DND-41 (cell line): Measurements from ENCODE around the gene SLC29A4.
"Not testable (repeated sequence)": the region's sequence is repeated elsewhere in the genome, so short reads cannot be mapped to it uniquely, and the experiment has no call there.

ENCODE experiments used
- ATAC-seq: fragments of 200-7000 bp; cut with Tn5 transposase; 3 replicates; pipeline ENCODE4 v1.9.1; 2021; ENCODE audit warnings: low read depth; ENCODE audit not compliant: insufficient read depth
- DNase-seq: peaks from one replicate; pipeline ENCODE4 v3.0.0-alpha.2; 2020
- H2AFZ ChIP-seq: 2 replicates; pipeline ENCODE4 v1.6.0; 2012; ENCODE audit warnings: low read depth, low read length
- H3K27ac ChIP-seq: 2 replicates; pipeline ENCODE4 v1.5.1; 2012; ENCODE audit warnings: low read length, inconsistent platforms
- H3K27me3 ChIP-seq: fragments of 200-600 bp; sonication (generic); 2 replicates; pipeline ENCODE4 v1.6.0; 2012; ENCODE audit warnings: low read length, mild to moderate bottlenecking, inconsistent platforms; ENCODE audit not compliant: insufficient read depth, poor library complexity
- H3K36me3 ChIP-seq: 2 replicates; pipeline ENCODE4 v1.5.1; 2012; ENCODE audit warnings: low read length, inconsistent platforms; ENCODE audit not compliant: insufficient read depth
- H3K4me1 ChIP-seq: 2 replicates; pipeline ENCODE4 v1.5.1; 2012; ENCODE audit warnings: mild to moderate bottlenecking, low read length; ENCODE audit not compliant: insufficient read depth
- H3K4me2 ChIP-seq: 2 replicates; pipeline ENCODE4 v1.6.0; 2012; ENCODE audit warnings: mild to moderate bottlenecking, moderate library complexity, low read length, inconsistent platforms; ENCODE audit not compliant: insufficient read depth
- H3K4me3 ChIP-seq, 2 experiments: fragments of 200-600 bp in 1 of 2; shearing (Covaris generic) in 1 of 2; 2 replicates each; pipeline ENCODE4 v1.5.1; 2012 to 2016; ENCODE audit warnings: inconsistent platforms in 2 of 2, low read length in 2 of 2, mild to moderate bottlenecking in 2 of 2, low read depth in 1 of 2, moderate library complexity in 1 of 2
- H3K79me2 ChIP-seq: 2 replicates; pipeline ENCODE4 v1.6.0; 2012; ENCODE audit warnings: low read length, inconsistent platforms; ENCODE audit not compliant: insufficient read depth
- H3K9ac ChIP-seq: 2 replicates; pipeline ENCODE4 v1.6.0; 2012; ENCODE audit warnings: low read depth, mild to moderate bottlenecking, inconsistent platforms, low read length, moderate library complexity
- H3K9me3 ChIP-seq: 2 replicates; pipeline ENCODE4 v1.5.1; 2012; ENCODE audit warnings: low read length, moderate library complexity, mild to moderate bottlenecking, inconsistent platforms; ENCODE audit not compliant: insufficient read depth, severe bottlenecking
- H4K20me1 ChIP-seq: 2 replicates; pipeline ENCODE4 v1.6.0; 2012; ENCODE audit warnings: low read length; ENCODE audit not compliant: insufficient read depth
- EZH2 ChIP-seq: IDR thresholded peaks from 3 replicates; pipeline ENCODE4 v1.6.1; 2012; ENCODE audit warnings: borderline replicate concordance, low read depth, mild to moderate bottlenecking, moderate library complexity, low read length, inconsistent platforms; ENCODE audit not compliant: severe bottlenecking
- TF ChIP-seq, protein P1 (sequence below): IDR thresholded peaks from 2 replicates; pipeline ENCODE4 v1.5.1; 2012; ENCODE audit warnings: borderline replicate concordance, low read length, moderate library complexity, mild to moderate bottlenecking; ENCODE audit not compliant: poor library complexity, severe bottlenecking; ENCODE audit errors: extremely low read depth

The SLC29A4 gene

DNA sequence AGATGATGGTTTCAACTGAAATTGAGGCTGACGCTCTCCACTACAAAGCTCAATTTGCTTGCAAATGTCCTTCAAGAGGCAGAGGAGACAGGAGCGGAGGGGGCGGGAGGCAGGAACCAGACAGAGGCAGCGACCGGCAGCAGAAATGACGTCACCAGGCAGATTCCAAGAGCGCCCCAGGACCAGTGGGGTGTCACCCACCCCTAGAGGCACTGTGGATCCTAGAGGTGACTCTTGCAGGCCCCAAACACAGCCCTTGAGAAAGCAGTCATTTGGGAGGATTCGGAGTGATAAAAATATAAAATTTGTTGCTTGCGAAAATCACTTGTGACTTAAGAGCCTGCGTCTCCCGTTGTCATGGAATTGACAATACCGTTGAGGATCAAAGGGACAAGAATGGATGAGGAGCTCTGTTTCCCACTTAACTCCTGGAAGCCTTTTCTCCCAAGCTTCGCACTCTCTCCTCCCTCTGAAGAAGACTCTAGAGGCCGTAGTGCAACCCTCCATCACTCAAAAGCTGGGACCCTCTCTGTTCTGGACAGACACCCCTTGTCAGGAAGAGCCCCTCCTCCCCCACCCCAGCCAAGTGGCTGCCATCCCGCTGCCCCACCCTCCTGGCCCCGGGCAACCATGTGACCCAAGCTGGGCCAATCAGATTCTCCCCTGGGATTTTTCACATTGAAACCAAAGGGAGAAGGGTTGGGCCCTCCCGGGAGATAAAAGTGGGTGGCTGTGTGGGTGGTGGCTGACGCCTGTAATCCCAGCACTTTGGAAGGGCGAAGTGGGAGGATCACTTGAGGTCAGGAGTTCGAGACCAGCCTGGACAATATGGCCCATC, 16.3 kb upstream of the SLC29A4 start:
- DNase-seq (no peak), ATAC-seq (no peak)
- Histone ChIP-seq H3K4me3 (no peak overlapping the region), H3K36me3 (no peaks in the 10 kb centered on the region), H3K4me1 (no peaks in the 10 kb centered on the region), H3K9ac (no peak overlapping the region), H3K27ac (no peak overlapping the region), H3K79me2 (no peaks in the 10 kb centered on the region), H3K4me2 (no peak overlapping the region), H4K20me1 (no peaks in the 10 kb centered on the region), H3K9me3 (no peaks in the 10 kb centered on the region), H2AFZ (no peak overlapping the region), H3K27me3 (no peaks in the 10 kb centered on the region)
- TF ChIP-seq, protein P1, sequence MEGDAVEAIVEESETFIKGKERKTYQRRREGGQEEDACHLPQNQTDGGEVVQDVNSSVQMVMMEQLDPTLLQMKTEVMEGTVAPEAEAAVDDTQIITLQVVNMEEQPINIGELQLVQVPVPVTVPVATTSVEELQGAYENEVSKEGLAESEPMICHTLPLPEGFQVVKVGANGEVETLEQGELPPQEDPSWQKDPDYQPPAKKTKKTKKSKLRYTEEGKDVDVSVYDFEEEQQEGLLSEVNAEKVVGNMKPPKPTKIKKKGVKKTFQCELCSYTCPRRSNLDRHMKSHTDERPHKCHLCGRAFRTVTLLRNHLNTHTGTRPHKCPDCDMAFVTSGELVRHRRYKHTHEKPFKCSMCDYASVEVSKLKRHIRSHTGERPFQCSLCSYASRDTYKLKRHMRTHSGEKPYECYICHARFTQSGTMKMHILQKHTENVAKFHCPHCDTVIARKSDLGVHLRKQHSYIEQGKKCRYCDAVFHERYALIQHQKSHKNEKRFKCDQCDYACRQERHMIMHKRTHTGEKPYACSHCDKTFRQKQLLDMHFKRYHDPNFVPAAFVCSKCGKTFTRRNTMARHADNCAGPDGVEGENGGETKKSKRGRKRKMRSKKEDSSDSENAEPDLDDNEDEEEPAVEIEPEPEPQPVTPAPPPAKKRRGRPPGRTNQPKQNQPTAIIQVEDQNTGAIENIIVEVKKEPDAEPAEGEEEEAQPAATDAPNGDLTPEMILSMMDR: no peak
- no peak for TF ChIP-seq EZH2

DNA sequence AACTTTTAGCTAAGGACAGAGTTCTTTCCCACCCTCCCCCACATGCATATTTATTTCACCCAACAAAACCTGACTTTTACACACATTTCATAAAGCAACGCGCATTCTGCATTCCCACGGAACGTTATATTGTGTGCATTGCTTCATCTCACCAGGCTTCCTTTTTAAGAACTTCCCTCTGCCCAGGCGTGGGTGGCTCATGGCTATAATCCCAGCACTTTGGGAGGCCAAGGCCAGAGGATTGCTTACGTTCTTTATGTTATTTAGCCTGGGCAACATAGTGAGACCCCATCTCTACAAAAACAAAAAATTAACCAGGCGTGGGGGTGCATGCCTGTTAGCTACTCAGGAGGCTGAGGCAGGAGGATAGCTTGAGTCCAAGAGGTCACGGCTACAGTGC, 14.9 kb upstream of the SLC29A4 start:
- DNase-seq, ATAC-seq, H3K79me2 ChIP-seq, H3K36me3 ChIP-seq, H3K9me3 ChIP-seq, H3K4me3 ChIP-seq, H3K4me2 ChIP-seq, H2AFZ ChIP-seq, H3K27ac ChIP-seq, H3K9ac ChIP-seq, H3K4me1 ChIP-seq, H3K27me3 ChIP-seq, H4K20me1 ChIP-seq: not testable (repeated sequence)

DNA sequence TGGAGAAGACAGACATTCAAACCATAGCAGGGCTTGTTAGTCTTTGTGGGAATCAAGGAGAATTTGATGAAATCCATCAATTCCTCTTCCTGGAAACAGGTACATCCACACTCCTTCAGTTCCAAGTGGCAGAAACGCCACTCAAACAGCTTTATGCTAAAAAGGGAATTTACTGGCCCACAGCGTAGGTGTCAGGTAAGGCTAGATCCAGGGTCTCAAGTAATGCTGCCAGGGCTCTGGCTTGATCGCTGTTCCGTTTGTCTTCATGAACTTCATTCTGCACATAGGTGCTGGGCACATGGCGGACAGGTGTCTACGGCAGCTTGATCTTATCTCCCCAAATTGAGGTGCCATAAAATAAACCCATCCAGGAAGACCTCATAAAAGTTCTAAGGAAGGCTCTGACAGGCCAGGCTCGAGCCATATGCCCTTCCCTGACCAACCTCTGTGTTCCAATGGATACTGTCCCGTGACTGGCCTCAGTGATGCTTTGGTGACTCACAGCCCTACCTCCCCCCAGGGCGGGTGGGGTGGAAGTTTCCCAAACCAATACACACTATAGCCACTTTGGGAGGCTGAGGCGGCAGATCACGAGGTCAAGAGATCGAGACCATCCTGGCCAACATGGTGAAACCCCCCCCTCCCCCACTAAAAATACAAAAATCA, 12.6 kb upstream of the SLC29A4 start:
- H3K9ac ChIP-seq, ATAC-seq, H3K27me3 ChIP-seq, H3K4me1 ChIP-seq, H3K79me2 ChIP-seq, H3K36me3 ChIP-seq, DNase-seq, H4K20me1 ChIP-seq, H3K4me2 ChIP-seq, H2AFZ ChIP-seq, H3K27ac ChIP-seq, H3K9me3 ChIP-seq, H3K4me3 ChIP-seq: not testable (repeated sequence)

DNA sequence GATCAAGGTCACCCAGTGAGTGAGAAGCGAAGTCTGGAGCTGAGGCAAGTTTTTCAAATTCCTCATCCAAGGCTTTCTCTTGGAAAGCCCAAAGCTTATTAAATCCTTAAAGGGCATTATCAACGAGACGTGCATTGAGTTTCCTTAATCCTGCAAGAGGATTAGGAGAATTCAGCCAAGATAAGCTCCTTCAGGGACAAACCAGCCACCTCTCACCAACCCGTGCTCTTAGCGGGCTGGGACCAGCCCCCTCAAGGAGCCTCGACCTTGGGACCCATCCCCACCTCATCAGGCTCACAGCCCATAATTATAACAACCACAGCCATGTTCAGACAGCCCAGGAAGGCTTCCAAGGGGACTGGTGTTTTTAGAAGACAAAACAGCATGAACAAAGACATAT, 12.0 kb upstream of the SLC29A4 start:
- no peak overlapping the region for H3K27ac ChIP-seq
- H3K4me1 ChIP-seq: no peaks in the 10 kb centered on the region
- no peak overlapping the region for H3K4me3 ChIP-seq
- H3K27me3 ChIP-seq: no peaks in the 10 kb centered on the region
- no peak overlapping the region for H3K4me2 ChIP-seq
- H3K9ac ChIP-seq: no peak overlapping the region
- TF ChIP-seq, protein P1: no peak
- TF ChIP-seq EZH2: no peak
- ATAC-seq (no peak), DNase-seq (no peak)
- no peak overlapping the region for H2AFZ ChIP-seq
- no peaks in the 10 kb centered on the region for H4K20me1 ChIP-seq
- H3K9me3 ChIP-seq: no peaks in the 10 kb centered on the region
- H3K36me3 ChIP-seq: no peaks in the 10 kb centered on the region
- H3K79me2 ChIP-seq: no peaks in the 10 kb centered on the region

DNA sequence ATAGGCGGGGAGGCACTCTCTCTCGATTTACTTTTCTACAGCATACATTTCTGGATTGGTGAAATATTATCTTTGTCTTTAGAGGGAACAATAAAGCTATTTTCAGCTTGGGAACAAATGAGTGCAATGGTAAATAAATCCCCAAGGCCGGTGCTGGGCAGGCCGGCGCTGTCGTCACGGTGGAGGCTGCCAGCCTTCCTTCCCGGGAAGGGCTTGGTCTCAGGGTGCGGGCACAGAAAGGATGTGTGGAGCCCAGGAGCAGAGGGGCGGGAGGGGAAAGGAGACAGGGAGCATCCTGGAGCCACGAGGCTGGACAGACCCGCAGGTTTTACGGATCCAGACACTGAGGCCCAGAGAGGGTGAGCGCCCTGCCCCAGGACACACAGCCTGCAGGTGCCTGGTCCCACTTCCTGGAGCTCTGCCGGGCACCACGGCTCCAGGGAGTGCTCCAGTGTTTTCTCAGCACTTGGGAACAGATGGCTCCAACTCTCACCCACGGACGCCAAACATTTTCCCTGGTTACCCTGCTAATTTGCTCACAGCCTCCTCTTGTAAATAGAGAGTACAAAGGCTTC, 8.8 kb upstream of the SLC29A4 start:
- not testable (repeated sequence) for DNase-seq, ATAC-seq, H3K9me3 ChIP-seq, H3K27me3 ChIP-seq, H3K4me1 ChIP-seq, H2AFZ ChIP-seq, H4K20me1 ChIP-seq, H3K9ac ChIP-seq, H3K36me3 ChIP-seq, H3K79me2 ChIP-seq, H3K4me3 ChIP-seq, H3K4me2 ChIP-seq, H3K27ac ChIP-seq
